PC-9 (cell line): ENCODE measurements around the gene SIAE.

ENCODE experiments used
- CTCF ChIP-seq: fragments of 200-600 bp; sonication (generic); conservative IDR thresholded peaks from 2 replicates; pipeline ENCODE4 v1.6.1; 2017; ENCODE audit warnings: mixed run types, antibody characterized with exemption, mild to moderate bottlenecking, moderate library complexity
- EZH2 ChIP-seq: fragments of 200-600 bp; sonication (generic); IDR thresholded peaks from 2 replicates; pipeline ENCODE4 v1.8.0; 2017; ENCODE audit warnings: antibody characterized with exemption, low read depth

DNA sequence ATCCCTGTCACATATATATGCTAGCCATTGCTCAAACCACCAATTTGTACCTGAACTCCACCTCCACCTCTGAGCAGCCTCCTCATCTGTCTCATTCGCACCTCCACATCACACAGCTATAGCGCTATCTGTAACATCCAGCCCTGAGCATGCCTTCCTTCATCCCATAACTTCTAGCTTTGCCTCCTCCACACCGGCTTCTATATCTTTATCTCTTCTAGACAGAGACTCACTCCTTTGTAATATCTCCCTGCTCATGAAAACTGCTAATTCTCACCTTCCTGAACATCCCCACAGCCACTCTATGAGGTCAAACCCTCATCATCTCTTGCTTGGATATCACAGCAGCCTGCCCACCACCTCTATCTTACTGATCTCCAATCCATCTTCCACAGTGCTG lies 5.9 kb downstream of the SIAE start:
- TF ChIP-seq CTCF = no peak
- no peak for TF ChIP-seq EZH2
